Keratinocyte (primary cell): ENCODE data around the gene TRIP12.

Experiments
- EZH2 ChIP-seq: IDR thresholded peaks from one replicate; pipeline ENCODE4 v1.6.1; 2012; ENCODE audit warnings: inconsistent platforms, mild to moderate bottlenecking, low read length, moderate library complexity
- TF ChIP-seq, protein P1 (sequence below), 3 experiments: IDR thresholded peaks in 1 of 3; conservative IDR thresholded peaks in 1 of 3; optimal IDR thresholded peaks in 1 of 3; 2 replicates in 2 of 3; 3 replicates in 1 of 3; pipeline versions ENCODE3 to v1.5.1; 2011; ENCODE audit warnings: low read length in 3 of 3, mild to moderate bottlenecking in 3 of 3, moderate library complexity in 2 of 3, control low read depth in 1 of 3, inconsistent platforms in 1 of 3; ENCODE audit not compliant: insufficient read depth in 2 of 3; ENCODE audit errors: extremely low read depth in 1 of 3

DNA sequence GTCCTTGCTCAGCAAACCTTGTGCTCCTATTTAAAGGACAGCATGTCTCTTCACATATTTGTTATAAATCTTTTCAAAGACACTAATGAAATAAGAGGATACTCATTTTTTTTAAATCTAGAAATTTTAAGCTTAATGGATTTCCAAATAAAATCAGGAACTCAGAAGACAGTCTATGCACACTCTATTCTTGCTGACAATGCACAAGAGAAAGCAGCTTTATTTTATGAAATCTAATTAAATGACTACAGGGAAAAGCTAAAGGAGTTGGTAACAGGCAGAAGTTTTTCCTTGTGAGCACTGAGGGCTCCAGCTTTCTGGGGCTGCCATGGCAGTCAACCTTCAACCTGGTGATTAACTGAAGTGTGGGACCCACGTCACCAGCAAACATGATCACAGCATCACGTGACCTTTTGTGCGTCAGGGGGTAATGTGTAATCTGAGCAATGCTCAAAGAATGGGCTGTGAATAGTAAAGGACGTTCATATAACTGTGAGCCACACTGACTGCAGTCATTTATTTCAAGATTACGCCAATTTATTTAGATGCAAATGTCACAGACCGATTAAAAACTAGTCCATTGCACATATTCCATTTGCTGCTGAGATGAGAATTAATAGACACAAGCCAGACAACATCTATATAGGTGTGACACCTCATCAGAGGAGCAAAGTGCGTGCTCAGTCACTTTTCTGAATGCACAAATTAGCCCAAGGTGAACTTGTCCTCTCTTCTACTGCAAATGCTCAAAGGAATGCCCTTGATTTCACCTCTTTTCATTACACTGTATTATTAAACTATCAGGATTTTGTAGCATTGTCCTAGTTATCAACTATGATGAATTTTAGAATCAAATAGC is 195.9 kb downstream of the TRIP12 start:
- TF ChIP-seq EZH2, result no peak
- TF ChIP-seq, protein P1, sequence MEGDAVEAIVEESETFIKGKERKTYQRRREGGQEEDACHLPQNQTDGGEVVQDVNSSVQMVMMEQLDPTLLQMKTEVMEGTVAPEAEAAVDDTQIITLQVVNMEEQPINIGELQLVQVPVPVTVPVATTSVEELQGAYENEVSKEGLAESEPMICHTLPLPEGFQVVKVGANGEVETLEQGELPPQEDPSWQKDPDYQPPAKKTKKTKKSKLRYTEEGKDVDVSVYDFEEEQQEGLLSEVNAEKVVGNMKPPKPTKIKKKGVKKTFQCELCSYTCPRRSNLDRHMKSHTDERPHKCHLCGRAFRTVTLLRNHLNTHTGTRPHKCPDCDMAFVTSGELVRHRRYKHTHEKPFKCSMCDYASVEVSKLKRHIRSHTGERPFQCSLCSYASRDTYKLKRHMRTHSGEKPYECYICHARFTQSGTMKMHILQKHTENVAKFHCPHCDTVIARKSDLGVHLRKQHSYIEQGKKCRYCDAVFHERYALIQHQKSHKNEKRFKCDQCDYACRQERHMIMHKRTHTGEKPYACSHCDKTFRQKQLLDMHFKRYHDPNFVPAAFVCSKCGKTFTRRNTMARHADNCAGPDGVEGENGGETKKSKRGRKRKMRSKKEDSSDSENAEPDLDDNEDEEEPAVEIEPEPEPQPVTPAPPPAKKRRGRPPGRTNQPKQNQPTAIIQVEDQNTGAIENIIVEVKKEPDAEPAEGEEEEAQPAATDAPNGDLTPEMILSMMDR (optimal IDR thresholded peaks at IDR 0.05 in 1 of 3, IDR thresholded peaks at IDR 0.05 in 1 of 3, conservative IDR thresholded peaks at IDR 0.05 in 1 of 3; ENCODE audit: extremely low read depth in 1 of 3, insufficient read depth in 2 of 3, low read length in 3 of 3), result no peak
